Liver (tissue), 3 donors: Measurements from ENCODE around the gene SCN1B.
A peak's percentile ranks its signal among the peaks of the same experiment; 100 is the strongest.

Experiments
- ATF3 ChIP-seq: IDR thresholded peaks from 2 replicates; pipeline ENCODE4 v1.6.1; 2016; ENCODE audit warnings: antibody characterized with exemption
- CTCF ChIP-seq: fragments of 150-350 bp; IDR thresholded peaks from 2 replicates; pipeline ENCODE4 v1.5.1; 2017; ENCODE audit warnings: improper control_type of control experiment, low read depth, low read length; ENCODE audit not compliant: missing input control
- EGR1 ChIP-seq, 2 donors: IDR thresholded peaks; 2 replicates each; pipeline ENCODE4 v1.6.1; 2016 to 2018; ENCODE audit warnings: antibody characterized with exemption in 2 of 2, low read depth in 2 of 2
- FOXA2 ChIP-seq: IDR thresholded peaks from 2 replicates; pipeline ENCODE4 v1.6.1; 2016; ENCODE audit warnings: antibody characterized with exemption
- JUND ChIP-seq, 2 donors: IDR thresholded peaks; 2 replicates each; pipeline ENCODE4 v1.6.1; 2016; ENCODE audit warnings: antibody characterized with exemption in 2 of 2
- NR2F2 ChIP-seq: IDR thresholded peaks from 2 replicates; pipeline ENCODE4 v1.6.1; 2016; ENCODE audit warnings: antibody characterized with exemption
- SP1 ChIP-seq: IDR thresholded peaks from 2 replicates; pipeline ENCODE4 v1.6.1; 2018; ENCODE audit warnings: antibody characterized with exemption, mild to moderate bottlenecking
- donor health status: healthy.
- donor health status: healthy.

GRCh38 chr19:35044317-35045117 lies 14.2 kb downstream of the SCN1B start:
- TF ChIP-seq JUND (IDR thresholded peaks at IDR 0.05) (no peak), CTCF (peak; percentile 89), EGR1 (IDR thresholded peaks at IDR 0.05; ENCODE audit: low read depth in 2 of 2) (no peak), NR2F2 (no peak), ATF3 (no peak), SP1 (no peak), FOXA2 (no peak)
